Measurements from ENCODE around the gene ELMO1. TPM values are rescaled to one million over a fixed set of nuclear protein-coding genes. Genes with fewer than 3 reads are reported as not detected.

The ELMO1 gene
- total and polyA plus RNA-seq, 2 of the 13 experiments (the other 11 are each of a cell fraction or from before 2014, with no cell fraction given): 0.11 to 0.17 TPM

GRCh38 chr7:37434529-37434928 lies 14.1 kb downstream of the ELMO1 start:
- Histone ChIP-seq H3K4me2 (ENCODE audit: low read depth, low read length) (no peak overlapping the region), H3K4me3 (replicated peaks in 1 of 3; ENCODE audit: insufficient read depth in 1 of 3, low read depth in 2 of 3, low read length in 3 of 3) (no peak overlapping the region), H3K79me2 (ENCODE audit: insufficient read depth, low read length) (no peaks in the 10 kb centered on the region), H3K4me1 (ENCODE audit: insufficient read depth, low read length) (no peaks in the 10 kb centered on the region), H4K20me1 (ENCODE audit: insufficient read depth, low read length) (no peaks in the 10 kb centered on the region), H3K27ac (ENCODE audit: extremely low read length, insufficient read depth, low read length) (no peak overlapping the region), H3K36me3 (replicated peaks in 1 of 2; ENCODE audit: control insufficient read depth in 1 of 2, insufficient read depth in 2 of 2, low read length in 2 of 2) (no peaks in the 10 kb centered on the region), H3K27me3 (ENCODE audit: control insufficient read depth in 1 of 2, insufficient read depth in 2 of 2, low read length in 2 of 2) (no peaks in the 10 kb centered on the region), H3K9me3 (ENCODE audit: low read length) (no peaks in the 10 kb centered on the region), H2AFZ (ENCODE audit: low read length) (no peak overlapping the region), H3K9ac (ENCODE audit: insufficient read depth, low read depth, low read length) (no peak overlapping the region)
- WGBS (ENCODE audit: low lambda C conversion rate): 9% methylated on average over 3 of the region's 3 CpGs
- no peak for TF ChIP-seq MTA3 (CRISPR knock-in tag; IDR thresholded peaks at IDR 0.05)
- no peak for TF ChIP-seq HDAC6 (IDR thresholded peaks at IDR 0.05; ENCODE audit: low read depth, low read length)
- no peak for TF ChIP-seq ZNF276 (CRISPR knock-in tag; IDR thresholded peaks at IDR 0.05; ENCODE audit: low read depth)
- TF ChIP-seq ZC3H13 (CRISPR knock-in tag; IDR thresholded peaks at IDR 0.05): no peak
- no peak for TF ChIP-seq ZNF572 (CRISPR knock-in tag; IDR thresholded peaks at IDR 0.05)
- no peak for TF ChIP-seq SMARCC2 (IDR thresholded peaks at IDR 0.05)
- DNase-seq (ENCODE audit: low spot score): no peak
- no peak for ATAC-seq
- FAIRE-seq: no peak
- ChIA-PET POLR2A (no interaction called here), CTCF (ENCODE audit: low intra/inter-chr PET ratio, low total read pairs) (no interaction called here)
- no TSS peak for BruUV-seq (replicated peaks)
- in situ Hi-C loops (cut with HindIII; ENCODE audit: extremely low pct_ligation_motif_present, low pct_unique_long_range_greater_than_20kb): no loop called here
- intact Hi-C loops (cut with micrococcal nuclease; ENCODE audit: unreplicated experiment): no loop called here

DNA sequence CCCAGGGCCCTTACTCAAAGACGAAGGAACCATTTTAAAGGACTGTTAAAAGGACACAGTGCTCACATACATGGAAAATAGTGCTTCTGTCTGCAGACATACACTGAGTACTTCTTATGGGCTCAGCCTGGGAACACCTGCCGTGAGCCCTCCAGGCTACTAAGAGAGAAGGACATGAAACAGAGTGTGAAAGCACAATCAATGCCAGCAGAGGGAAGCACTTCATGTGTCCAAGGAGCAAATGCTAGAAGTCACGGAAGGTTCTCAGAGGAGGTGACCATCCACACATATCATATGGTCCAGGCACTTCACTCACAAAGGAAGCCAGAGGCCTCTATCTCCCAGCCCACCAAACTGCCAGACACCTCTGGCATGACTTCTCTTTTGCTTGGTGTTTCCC lies 15.5 kb downstream of the ELMO1 start:
- peak; percentile 34; the same call in 1 of the 3 replicates for ATAC-seq
- 31% methylated on average over 3 of the region's 3 CpGs for WGBS (ENCODE audit: low lambda C conversion rate)
- in situ Hi-C loops (cut with HindIII; ENCODE audit: extremely low pct_ligation_motif_present, low pct_unique_long_range_greater_than_20kb) (no loop called here), intact Hi-C loops (cut with micrococcal nuclease; ENCODE audit: unreplicated experiment) (no loop called here)
- FAIRE-seq: no peak
- Histone ChIP-seq H3K27me3 (ENCODE audit: control insufficient read depth in 1 of 2, insufficient read depth in 2 of 2, low read length in 2 of 2) (no peaks in the 10 kb centered on the region), H2AFZ (ENCODE audit: low read length) (no peak overlapping the region), H3K4me1 (ENCODE audit: insufficient read depth, low read length) (no peaks in the 10 kb centered on the region), H3K4me2 (ENCODE audit: low read depth, low read length) (no peak overlapping the region), H3K9me3 (ENCODE audit: low read length) (no peaks in the 10 kb centered on the region), H4K20me1 (ENCODE audit: insufficient read depth, low read length) (no peaks in the 10 kb centered on the region), H3K36me3 (replicated peaks in 1 of 2; ENCODE audit: control insufficient read depth in 1 of 2, insufficient read depth in 2 of 2, low read length in 2 of 2) (no peaks in the 10 kb centered on the region), H3K79me2 (ENCODE audit: insufficient read depth, low read length) (no peaks in the 10 kb centered on the region), H3K9ac (ENCODE audit: insufficient read depth, low read depth, low read length) (no peak overlapping the region), H3K4me3 (replicated peaks in 1 of 3; ENCODE audit: insufficient read depth in 1 of 3, low read depth in 2 of 3, low read length in 3 of 3) (no peak overlapping the region), H3K27ac (ENCODE audit: extremely low read length, insufficient read depth, low read length) (no peak overlapping the region)
- no TSS peak for BruUV-seq (replicated peaks)
- DNase-seq (ENCODE audit: low spot score): no peak
- ChIA-PET CTCF (ENCODE audit: low intra/inter-chr PET ratio, low total read pairs) (no interaction called here), POLR2A (no interaction called here)
- no peak for TF ChIP-seq BRD4 (CRISPR knock-in tag; IDR thresholded peaks at IDR 0.05)
- no peak for TF ChIP-seq EHMT2 (IDR thresholded peaks at IDR 0.05; ENCODE audit: borderline replicate concordance, low read depth, low read length)
- TF ChIP-seq MEIS1 (CRISPR knock-in tag; IDR thresholded peaks at IDR 0.05; ENCODE audit: borderline replicate concordance): no peak
- TF ChIP-seq ZNF280B (CRISPR knock-in tag; IDR thresholded peaks at IDR 0.05; ENCODE audit: borderline replicate concordance): no peak
- no peak for TF ChIP-seq NRL (CRISPR knock-in tag; IDR thresholded peaks at IDR 0.05; ENCODE audit: borderline replicate concordance)
- no peak for TF ChIP-seq IRF2 (CRISPR knock-in tag; IDR thresholded peaks at IDR 0.05)

Data from HepG2 (cell line).